Tibial nerve (tissue), 4 donors: ENCODE results near the gene TCERG1.

Source experiments
- EP300 ChIP-seq, 2 donors: sonication (generic); formaldehyde crosslinking; IDR thresholded peaks; one replicate each; pipeline ENCODE4 v1.6.1; 2017; ENCODE audit warnings: antibody characterized with exemption in 2 of 2, mild to moderate bottlenecking in 1 of 2
- TF ChIP-seq, protein P1 (sequence below), 5 experiments: fragments of 200-600 bp in 3 of 5; fragments of 450-650 bp in 2 of 5; sonication (generic) in 3 of 5; IDR thresholded peaks; one replicate each; pipeline ENCODE4 v1.5.1; 2016 to 2019; ENCODE audit warnings: antibody characterized with exemption in 5 of 5, mild to moderate bottlenecking in 3 of 5, moderate library complexity in 2 of 5

DNA sequence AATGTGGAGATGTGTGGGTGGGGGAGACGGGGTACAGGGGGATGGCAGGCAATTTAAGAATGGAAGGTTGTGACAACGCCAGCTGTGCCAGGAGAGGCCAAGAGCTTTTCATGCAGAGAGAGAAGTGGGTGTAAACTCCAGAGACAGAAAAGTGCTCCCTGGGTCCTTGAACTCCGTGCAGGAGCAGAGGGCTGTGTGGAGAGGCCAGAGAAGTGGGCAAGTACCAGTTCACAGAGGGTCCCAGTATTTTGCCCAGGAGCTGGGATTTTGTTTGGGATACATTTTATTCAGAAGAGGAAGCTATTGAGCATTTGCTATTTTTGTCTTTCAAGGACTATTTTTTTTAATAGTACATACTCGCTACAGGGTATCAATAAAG, 19.5 kb upstream of the TCERG1 start:
- TF ChIP-seq, protein P1, sequence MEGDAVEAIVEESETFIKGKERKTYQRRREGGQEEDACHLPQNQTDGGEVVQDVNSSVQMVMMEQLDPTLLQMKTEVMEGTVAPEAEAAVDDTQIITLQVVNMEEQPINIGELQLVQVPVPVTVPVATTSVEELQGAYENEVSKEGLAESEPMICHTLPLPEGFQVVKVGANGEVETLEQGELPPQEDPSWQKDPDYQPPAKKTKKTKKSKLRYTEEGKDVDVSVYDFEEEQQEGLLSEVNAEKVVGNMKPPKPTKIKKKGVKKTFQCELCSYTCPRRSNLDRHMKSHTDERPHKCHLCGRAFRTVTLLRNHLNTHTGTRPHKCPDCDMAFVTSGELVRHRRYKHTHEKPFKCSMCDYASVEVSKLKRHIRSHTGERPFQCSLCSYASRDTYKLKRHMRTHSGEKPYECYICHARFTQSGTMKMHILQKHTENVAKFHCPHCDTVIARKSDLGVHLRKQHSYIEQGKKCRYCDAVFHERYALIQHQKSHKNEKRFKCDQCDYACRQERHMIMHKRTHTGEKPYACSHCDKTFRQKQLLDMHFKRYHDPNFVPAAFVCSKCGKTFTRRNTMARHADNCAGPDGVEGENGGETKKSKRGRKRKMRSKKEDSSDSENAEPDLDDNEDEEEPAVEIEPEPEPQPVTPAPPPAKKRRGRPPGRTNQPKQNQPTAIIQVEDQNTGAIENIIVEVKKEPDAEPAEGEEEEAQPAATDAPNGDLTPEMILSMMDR (IDR thresholded peaks at IDR 0.05): no peak
- no peak for TF ChIP-seq EP300 (IDR thresholded peaks at IDR 0.05)
